Loucy (cell line): Measurements from ENCODE around the gene TACC2.

ENCODE experiments used
- H2AFZ ChIP-seq: fragments of 200-600 bp; sonication (generic); 2 replicates; pipeline ENCODE4 v1.6.0; 2016; ENCODE audit warnings: antibody characterized with exemption, mild to moderate bottlenecking, low read length, moderate library complexity
- H3F3A ChIP-seq: fragments of 200-600 bp; 2 replicates; pipeline ENCODE4 v1.6.0; 2016; ENCODE audit warnings: antibody characterized with exemption, low read depth, mild to moderate bottlenecking
- H3K27me3 ChIP-seq: fragments of 200-600 bp; sonication (generic); 2 replicates; pipeline ENCODE4 v1.6.1; 2014; ENCODE audit warnings: low read length, mild to moderate bottlenecking; ENCODE audit not compliant: insufficient read depth, poor library complexity, severe bottlenecking
- H3K36me3 ChIP-seq: fragments of 200-600 bp; sonication (generic); 2 replicates; pipeline ENCODE4 v1.6.1; 2016; ENCODE audit warnings: low read length; ENCODE audit not compliant: insufficient read depth
- H3K4me1 ChIP-seq: fragments of 200-600 bp; sonication (generic); 2 replicates; pipeline ENCODE4 v1.5.1; 2014; ENCODE audit warnings: low read length, mild to moderate bottlenecking; ENCODE audit not compliant: insufficient read depth, poor library complexity, severe bottlenecking
- H3K4me2 ChIP-seq: fragments of 200-600 bp; sonication (generic); 2 replicates; pipeline ENCODE4 v1.6.0; 2014; ENCODE audit warnings: antibody characterized with exemption, low read length, low read depth, mild to moderate bottlenecking; ENCODE audit not compliant: poor library complexity, severe bottlenecking
- H3K4me3 ChIP-seq: fragments of 200-600 bp; sonication (generic); 2 replicates; pipeline ENCODE4 v1.5.1; 2014; ENCODE audit warnings: low read length, mild to moderate bottlenecking, mixed read lengths; ENCODE audit not compliant: poor library complexity, severe bottlenecking
- H3K79me2 ChIP-seq: fragments of 200-600 bp; sonication (generic); 2 replicates; pipeline ENCODE4 v1.6.1; 2014; ENCODE audit warnings: low read length; ENCODE audit not compliant: insufficient read depth
- H3K9ac ChIP-seq: fragments of 200-600 bp; sonication (generic); 2 replicates; pipeline ENCODE4 v1.6.0; 2014; ENCODE audit warnings: mild to moderate bottlenecking, low read depth, low read length, moderate library complexity; ENCODE audit not compliant: poor library complexity, severe bottlenecking
- H3K9me2 ChIP-seq: fragments of 200-600 bp; sonication (generic); replicated peaks from 2 replicates; pipeline ENCODE4 v1.6.1; 2016; ENCODE audit warnings: low read depth, low read length, mixed read lengths
- H3K9me3 ChIP-seq: fragments of 200-600 bp; sonication (generic); 2 replicates; pipeline ENCODE4 v1.6.1; 2014; ENCODE audit warnings: mild to moderate bottlenecking, antibody characterized with exemption, low read length, low read depth; ENCODE audit not compliant: insufficient read depth
- H4K20me1 ChIP-seq: fragments of 200-600 bp; sonication (generic); 2 replicates; pipeline ENCODE4 v1.6.0; 2014; ENCODE audit warnings: antibody characterized with exemption, low read length, mild to moderate bottlenecking; ENCODE audit not compliant: insufficient read depth, poor library complexity, severe bottlenecking
- CTCF ChIP-seq: fragments of 200-600 bp; sonication (generic); conservative IDR thresholded peaks from 2 replicates; pipeline ENCODE4 v1.5.1; 2014; ENCODE audit warnings: mild to moderate bottlenecking, antibody characterized with exemption, low read length
- EZH2phosphoT487 ChIP-seq: fragments of 200-600 bp; IDR thresholded peaks from 2 replicates; pipeline ENCODE4 v1.6.1; 2018; ENCODE audit warnings: antibody characterized with exemption, mild to moderate bottlenecking, moderate library complexity, borderline replicate concordance

Gene TACC2

GRCh38 chr10:122085423-122085911, 96.5 kb downstream of the TACC2 start:
- H3K4me3 ChIP-seq = no peak overlapping the region
- H3K4me1 ChIP-seq = no peaks in the 10 kb centered on the region
- H4K20me1 ChIP-seq = no peaks in the 10 kb centered on the region
- no peak overlapping the region for H2AFZ ChIP-seq
- no peaks in the 10 kb centered on the region for H3K27me3 ChIP-seq
- no peaks in the 10 kb centered on the region for H3K36me3 ChIP-seq
- H3K4me2 ChIP-seq = no peak overlapping the region
- H3K9ac ChIP-seq = no peak overlapping the region
- no peaks in the 10 kb centered on the region for H3K9me2 ChIP-seq
- no peak for TF ChIP-seq EZH2phosphoT487
- TF ChIP-seq CTCF = no peak
- H3K79me2 ChIP-seq = no peaks in the 10 kb centered on the region
- H3F3A ChIP-seq = no peaks in the 10 kb centered on the region
- H3K9me3 ChIP-seq = peaks cover 10% of the 10 kb centered on the region; the same call in 1 of the 2 replicates

GRCh38 chr10:122086416-122087240, 97.7 kb downstream of the TACC2 start:
- Histone ChIP-seq H3K9me2 (no peaks in the 10 kb centered on the region), H3K4me3 (no peak overlapping the region), H3K9me3 (peaks cover 10% of the 10 kb centered on the region; the same call in 1 of the 2 replicates), H3K9ac (no peak overlapping the region), H2AFZ (no peak overlapping the region), H3K27me3 (no peaks in the 10 kb centered on the region), H4K20me1 (no peaks in the 10 kb centered on the region), H3K79me2 (no peaks in the 10 kb centered on the region), H3K4me1 (no peaks in the 10 kb centered on the region), H3F3A (no peaks in the 10 kb centered on the region), H3K4me2 (no peak overlapping the region), H3K36me3 (no peaks in the 10 kb centered on the region)
- TF ChIP-seq CTCF (no peak), EZH2phosphoT487 (no peak)

- no peak overlapping the region for H3K9ac ChIP-seq
- H3K79me2 ChIP-seq = no peaks in the 10 kb centered on the region
- no peaks in the 10 kb centered on the region for H3K36me3 ChIP-seq
- H3K4me2 ChIP-seq = no peak overlapping the region
- H4K20me1 ChIP-seq = no peaks in the 10 kb centered on the region
- H3F3A ChIP-seq = no peaks in the 10 kb centered on the region
- no peak overlapping the region for H2AFZ ChIP-seq
- H3K27me3 ChIP-seq = no peaks in the 10 kb centered on the region
- H3K9me2 ChIP-seq = no peaks in the 10 kb centered on the region
- TF ChIP-seq EZH2phosphoT487 = no peak
- TF ChIP-seq CTCF = no peak
- H3K4me1 ChIP-seq = no peaks in the 10 kb centered on the region
- peaks cover 10% of the 10 kb centered on the region; the same call in 1 of the 2 replicates for H3K9me3 ChIP-seq
- no peak overlapping the region for H3K4me3 ChIP-seq
Measured at GRCh38 chr10:122087436-122087835, 98.5 kb downstream of the TACC2 start.
